Measurements from ENCODE around the gene CAMSAP2. TPM values are rescaled to one million over a fixed set of nuclear protein-coding genes. Genes with fewer than 3 reads are reported as not detected.

CAMSAP2 gene
- total and polyA plus RNA-seq, 10 of the 15 experiments (the other 5 are each of a cell fraction or from before 2014, with no cell fraction given), result 3.9 to 19.8 (median 8.0) TPM

DNA sequence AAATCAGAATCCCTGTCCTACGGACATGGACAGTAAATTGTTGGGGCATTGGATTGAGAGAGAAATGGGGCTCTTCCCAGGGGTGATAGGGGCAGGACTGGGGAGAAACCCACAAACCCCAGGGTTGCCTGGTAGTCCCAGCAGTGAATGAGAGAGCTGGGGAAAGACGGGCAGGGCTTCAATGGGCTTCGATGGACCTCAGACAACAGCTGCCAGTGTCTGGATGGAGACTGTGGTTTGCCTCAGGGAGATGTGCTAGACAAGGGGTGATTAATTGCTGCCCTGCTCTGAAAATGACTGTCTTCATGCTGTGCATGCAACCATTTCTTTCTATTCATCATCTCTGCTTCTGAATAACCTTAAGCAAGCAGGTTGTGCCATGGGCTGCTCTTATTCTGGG is 141.5 kb downstream of the CAMSAP2 start (continued):
- TF ChIP-seq, protein P1, sequence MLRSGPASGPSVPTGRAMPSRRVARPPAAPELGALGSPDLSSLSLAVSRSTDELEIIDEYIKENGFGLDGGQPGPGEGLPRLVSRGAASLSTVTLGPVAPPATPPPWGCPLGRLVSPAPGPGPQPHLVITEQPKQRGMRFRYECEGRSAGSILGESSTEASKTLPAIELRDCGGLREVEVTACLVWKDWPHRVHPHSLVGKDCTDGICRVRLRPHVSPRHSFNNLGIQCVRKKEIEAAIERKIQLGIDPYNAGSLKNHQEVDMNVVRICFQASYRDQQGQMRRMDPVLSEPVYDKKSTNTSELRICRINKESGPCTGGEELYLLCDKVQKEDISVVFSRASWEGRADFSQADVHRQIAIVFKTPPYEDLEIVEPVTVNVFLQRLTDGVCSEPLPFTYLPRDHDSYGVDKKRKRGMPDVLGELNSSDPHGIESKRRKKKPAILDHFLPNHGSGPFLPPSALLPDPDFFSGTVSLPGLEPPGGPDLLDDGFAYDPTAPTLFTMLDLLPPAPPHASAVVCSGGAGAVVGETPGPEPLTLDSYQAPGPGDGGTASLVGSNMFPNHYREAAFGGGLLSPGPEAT (IDR thresholded peaks at IDR 0.05; ENCODE audit: low read depth), result peak; percentile 54; the same call in 1 of the 2 replicates
- peak; percentile 60; the same call in 1 of the 2 replicates for TF ChIP-seq BACH1 (IDR thresholded peaks at IDR 0.05; ENCODE audit: borderline replicate concordance)
- no peak for TF ChIP-seq E2F4 (IDR thresholded peaks at IDR 0.05; ENCODE audit: low read depth, low read length)
- TF ChIP-seq NFIC (IDR thresholded peaks at IDR 0.05; ENCODE audit: low read depth, low read length), result peak; percentile 71; the same call in 1 of the 2 replicates
- TF ChIP-seq TCF3 (IDR thresholded peaks at IDR 0.05; ENCODE audit: borderline replicate concordance, insufficient read depth, low read depth, low read length), result peak; percentile 94
- no peak for TF ChIP-seq ZZZ3 (IDR thresholded peaks at IDR 0.05; ENCODE audit: control insufficient read depth, insufficient read length, low read depth)
- TF ChIP-seq ASH2L (IDR thresholded peaks at IDR 0.05; ENCODE audit: borderline replicate concordance, low read depth), result no peak
- peak; percentile 75; the same call in 1 of the 2 replicates for TF ChIP-seq GATAD2B (conservative IDR thresholded peaks at IDR 0.05; ENCODE audit: low read depth)
- TF ChIP-seq FOS (IDR thresholded peaks at IDR 0.05; ENCODE audit: borderline replicate concordance, extremely low read depth, insufficient read length), result no peak
- no peak for TF ChIP-seq IRF3 (IDR thresholded peaks at IDR 0.05)
- TF ChIP-seq NFYA (IDR thresholded peaks at IDR 0.05; ENCODE audit: borderline replicate concordance, low read depth, low read length), result no peak
- no peak for TF ChIP-seq TARDBP (IDR thresholded peaks at IDR 0.05; ENCODE audit: borderline replicate concordance)
- no peak for TF ChIP-seq NR2C1 (IDR thresholded peaks at IDR 0.05)
- TF ChIP-seq SMAD1 (IDR thresholded peaks at IDR 0.05; ENCODE audit: low read depth, partially characterized antibody), result no peak
- no peak for TF ChIP-seq TAF1 (IDR thresholded peaks at IDR 0.05; ENCODE audit: borderline replicate concordance, low read depth, low read length)
- peak; percentile 90 for TF ChIP-seq PAX5 (IDR thresholded peaks at IDR 0.05; ENCODE audit: borderline replicate concordance, low read depth, low read length)
- TF ChIP-seq MTA2 (IDR thresholded peaks at IDR 0.05; ENCODE audit: low read depth), result peak; percentile 93
- no peak for TF ChIP-seq EGR1 (IDR thresholded peaks at IDR 0.05; ENCODE audit: borderline replicate concordance in 1 of 2, low read depth in 2 of 2, low read length in 2 of 2)
- peak; percentile 98 for TF ChIP-seq TCF12 (IDR thresholded peaks at IDR 0.05; ENCODE audit: low read depth, low read length)
- TF ChIP-seq ZBED1 (IDR thresholded peaks at IDR 0.05; ENCODE audit: borderline replicate concordance), result peak; percentile 63; the same call in 1 of the 2 replicates
- peak; percentile 98 for TF ChIP-seq JUNB (IDR thresholded peaks at IDR 0.05)
- no peak for TF ChIP-seq HDGF (IDR thresholded peaks at IDR 0.05)
- no peak for TF ChIP-seq NR2C2 (IDR thresholded peaks at IDR 0.05; ENCODE audit: borderline replicate concordance, control insufficient read depth, insufficient read length, low read depth)
- TF ChIP-seq BCL11A (IDR thresholded peaks at IDR 0.05; ENCODE audit: low read depth, low read length), result peak; percentile 99
- no peak for TF ChIP-seq NRF1 (conservative IDR thresholded peaks at IDR 0.05; ENCODE audit: low read depth, low read length)
- TF ChIP-seq GABPA (IDR thresholded peaks at IDR 0.05; ENCODE audit: low read depth), result no peak
- TF ChIP-seq EZH2 (IDR thresholded peaks at IDR 0.05; ENCODE audit: borderline replicate concordance, control insufficient read depth, low read depth, low read length), result no peak
- TF ChIP-seq JUND (IDR thresholded peaks at IDR 0.05; ENCODE audit: low read depth, low read length), result peak; percentile 92
- peak; percentile 70 for TF ChIP-seq ATF2 (IDR thresholded peaks at IDR 0.05; ENCODE audit: low read length)

All from GM12878 (cell line).